Smooth muscle cell of trachea (primary cell): Measurements from ENCODE around the gene RGPD3. TPM values are rescaled to one million over a fixed set of nuclear protein-coding genes. Genes with fewer than 3 reads are reported as not detected.

Source experiments
- total RNA-seq: library from RNA; depleted of rRNA; stranded (reverse); fragments of >200 nt; gene quantifications from 2 replicates; pipeline ENCODE4 v1.2.1, GENCODE V29; 2014

The RGPD3 gene
- 0.29 and 0.33 TPM in 2 replicates for total RNA-seq

GRCh38 chr2:106468107-106468506, at the start of gene RGPD3:
Gene RGPD3 (minus strand): TSS chr2:106468413. CDS start chr2:106468288, 125 bp downstream.

GRCh38 chr2:106486551-106487385, 18.6 kb upstream of the RGPD3 start, which contains the start of gene CD8B2:
Gene CD8B2 (plus strand): TSS chr2:106487364. CDS start chr2:106487427, 63 bp downstream.

Other genes with a start within 250 kb of the RGPD3 start
- gene CD8B2, start 19.0 kb upstream of the RGPD3 start, total RNA-seq = not detected in 2 replicates